Measurements from ENCODE around the gene ABCB10.
A peak's percentile ranks its signal among the peaks of the same experiment; 100 is the strongest.

GRCh38 chr1:229558460-229559335, at the start of gene ABCB10:
- TF ChIP-seq CTCF (IDR thresholded peaks at IDR 0.05) (peak; percentile 64 to 86 (median 76)), POLR2AphosphoS5 (IDR thresholded peaks at IDR 0.05) (peak; percentile 96)

All from prostate gland (tissue), 2 donors.